Activated naive CD8-positive, alpha-beta T cell treated with anti-CD3 and anti-CD28 coated beads for 36 hours (primary cell): Measurements from ENCODE around the gene PNMA8B. TPM values are rescaled to one million over a fixed set of nuclear protein-coding genes. Genes with fewer than 3 reads are reported as not detected.

Source experiments
- DNase-seq: peaks from one replicate; pipeline ENCODE4 v3.0.0; 2021
- H3K27ac Mint-ChIP-seq: one replicate; pipeline ENCODE4 v1.8.0; 2022; ENCODE audit warnings: mild to moderate bottlenecking, moderate library complexity, mixed read lengths
- H3K27me3 Mint-ChIP-seq: one replicate; pipeline ENCODE4 v1.8.0; 2022; ENCODE audit warnings: mild to moderate bottlenecking, mixed read lengths
- H3K36me3 Mint-ChIP-seq: one replicate; pipeline ENCODE4 v1.8.0; 2021; ENCODE audit warnings: mild to moderate bottlenecking, mixed read lengths
- H3K4me1 Mint-ChIP-seq: one replicate; pipeline ENCODE4 v1.8.0; 2021; ENCODE audit warnings: mixed read lengths
- H3K4me3 Mint-ChIP-seq: one replicate; pipeline ENCODE4 v1.8.0; 2022; ENCODE audit warnings: mild to moderate bottlenecking, moderate library complexity, mixed read lengths
- H3K9me3 Mint-ChIP-seq: one replicate; pipeline ENCODE4 v1.8.0; 2022; ENCODE audit warnings: mixed read lengths
- total RNA-seq, 2 experiments: library from RNA; stranded (reverse); gene quantifications; one replicate each; pipeline ENCODE4 v1.2.3, GENCODE V29; 2021

PNMA8B gene
- total RNA-seq, 2 experiments from 2014 or later = 0.21 to 0.26 TPM

- Mint-ChIP-seq H3K27ac (no peak overlapping the region), H3K36me3 (no peaks in the 10 kb centered on the region), H3K4me1 (peaks cover 10% of the 10 kb centered on the region), H3K27me3 (peaks cover 55% of the 10 kb centered on the region), H3K4me3 (no peak overlapping the region), H3K9me3 (no peaks in the 10 kb centered on the region)
- no peak for DNase-seq
These were observed 637 bp upstream of the PNMA8B start for GRCh38 chr19:46496304-46496703.

- Mint-ChIP-seq H3K4me3 (no peak overlapping the region), H3K27me3 (peaks cover 59% of the 10 kb centered on the region), H3K4me1 (peaks cover 11% of the 10 kb centered on the region), H3K36me3 (no peaks in the 10 kb centered on the region), H3K9me3 (no peaks in the 10 kb centered on the region), H3K27ac (peak overlapping the region; percentile 7)
- no peak for DNase-seq
These were observed 504 bp downstream of the PNMA8B start for GRCh38 chr19:46494941-46495785.

- Mint-ChIP-seq H3K27me3 (peaks cover 59% of the 10 kb centered on the region), H3K27ac (peak overlapping the region; percentile 79), H3K36me3 (no peaks in the 10 kb centered on the region), H3K4me3 (peak overlapping the region; percentile 66), H3K9me3 (no peaks in the 10 kb centered on the region), H3K4me1 (peaks cover 16% of the 10 kb centered on the region)
- DNase-seq = no peak
These were observed 1.3 kb downstream of the PNMA8B start for GRCh38 chr19:46494146-46494940.

- Mint-ChIP-seq H3K27me3 (peaks cover 65% of the 10 kb centered on the region), H3K4me1 (peaks cover 20% of the 10 kb centered on the region), H3K9me3 (no peaks in the 10 kb centered on the region), H3K36me3 (no peaks in the 10 kb centered on the region), H3K4me3 (peak overlapping the region; percentile 78), H3K27ac (peak overlapping the region; percentile 79)
- DNase-seq = peak; percentile 40
These were observed 2.2 kb downstream of the PNMA8B start for GRCh38 chr19:46493236-46494145.

GRCh38 chr19:46492841-46493235 is 2.8 kb downstream of the PNMA8B start:
- H3K4me3 Mint-ChIP-seq = peak overlapping the region; percentile 78
- peaks cover 71% of the 10 kb centered on the region for H3K27me3 Mint-ChIP-seq
- peaks cover 21% of the 10 kb centered on the region for H3K4me1 Mint-ChIP-seq
- no peaks in the 10 kb centered on the region for H3K9me3 Mint-ChIP-seq
- H3K36me3 Mint-ChIP-seq = no peaks in the 10 kb centered on the region
- H3K27ac Mint-ChIP-seq = no peak overlapping the region
- no peak for DNase-seq

GRCh38 chr19:46491975-46492682 is 3.5 kb downstream of the PNMA8B start:
- no peak for DNase-seq
- Mint-ChIP-seq H3K27me3 (peaks cover 78% of the 10 kb centered on the region), H3K27ac (no peak overlapping the region), H3K9me3 (no peaks in the 10 kb centered on the region), H3K4me1 (peaks cover 23% of the 10 kb centered on the region), H3K4me3 (no peak overlapping the region), H3K36me3 (no peaks in the 10 kb centered on the region)

GRCh38 chr19:46490774-46491173 is 4.9 kb downstream of the PNMA8B start:
- DNase-seq = no peak
- Mint-ChIP-seq H3K27ac (no peak overlapping the region), H3K9me3 (no peaks in the 10 kb centered on the region), H3K4me1 (peaks cover 23% of the 10 kb centered on the region), H3K36me3 (no peaks in the 10 kb centered on the region), H3K27me3 (peaks cover 89% of the 10 kb centered on the region), H3K4me3 (no peak overlapping the region)

- Mint-ChIP-seq H3K4me1 (peaks cover 22% of the 10 kb centered on the region), H3K9me3 (no peaks in the 10 kb centered on the region), H3K36me3 (no peaks in the 10 kb centered on the region), H3K27ac (no peak overlapping the region), H3K27me3 (peaks cover 91% of the 10 kb centered on the region), H3K4me3 (no peak overlapping the region)
- DNase-seq = peak; percentile 34
These were observed 6.0 kb downstream of the PNMA8B start for GRCh38 chr19:46489445-46490272.

- DNase-seq = no peak
- H3K36me3 Mint-ChIP-seq = no peaks in the 10 kb centered on the region
- no peak overlapping the region for H3K4me3 Mint-ChIP-seq
- H3K27ac Mint-ChIP-seq = no peak overlapping the region
- H3K27me3 Mint-ChIP-seq = peaks cover 92% of the 10 kb centered on the region
- no peaks in the 10 kb centered on the region for H3K9me3 Mint-ChIP-seq
- peaks cover 16% of the 10 kb centered on the region for H3K4me1 Mint-ChIP-seq
These were observed 7.1 kb downstream of the PNMA8B start for GRCh38 chr19:46488551-46488950.

GRCh38 chr19:46487802-46488445 is 7.7 kb downstream of the PNMA8B start:
- H3K4me3 Mint-ChIP-seq = no peak overlapping the region
- no peaks in the 10 kb centered on the region for H3K36me3 Mint-ChIP-seq
- no peak overlapping the region for H3K27ac Mint-ChIP-seq
- peaks cover 87% of the 10 kb centered on the region for H3K27me3 Mint-ChIP-seq
- no peaks in the 10 kb centered on the region for H3K9me3 Mint-ChIP-seq
- peak; percentile 68 for DNase-seq
- H3K4me1 Mint-ChIP-seq = peaks cover 15% of the 10 kb centered on the region

- Mint-ChIP-seq H3K27me3 (peaks cover 88% of the 10 kb centered on the region), H3K36me3 (no peaks in the 10 kb centered on the region)
These were observed 8.4 kb downstream of the PNMA8B start for GRCh38 chr19:46487178-46487801.

GRCh38 chr19:46486358-46486757 is 9.3 kb downstream of the PNMA8B start:
- Mint-ChIP-seq H3K4me3 (no peak overlapping the region), H3K36me3 (no peaks in the 10 kb centered on the region)

More at GRCh38 chr19:46487178-46487801, 8.4 kb downstream of the PNMA8B start:
- Mint-ChIP-seq H3K27ac (no peak overlapping the region), H3K9me3 (no peaks in the 10 kb centered on the region), H3K4me3 (no peak overlapping the region), H3K4me1 (peaks cover 15% of the 10 kb centered on the region)
- DNase-seq = no peak

GRCh38 chr19:46484656-46485055 is 11.0 kb downstream of the PNMA8B start:
- Mint-ChIP-seq H3K4me1 (peaks cover 10% of the 10 kb centered on the region), H3K27me3 (peaks cover 83% of the 10 kb centered on the region), H3K4me3 (no peak overlapping the region), H3K36me3 (no peaks in the 10 kb centered on the region), H3K9me3 (no peaks in the 10 kb centered on the region), H3K27ac (no peak overlapping the region)
- DNase-seq = no peak

More at GRCh38 chr19:46486358-46486757, 9.3 kb downstream of the PNMA8B start:
- H3K27ac Mint-ChIP-seq = no peak overlapping the region
- H3K27me3 Mint-ChIP-seq = peaks cover 88% of the 10 kb centered on the region
- peaks cover 13% of the 10 kb centered on the region for H3K4me1 Mint-ChIP-seq
- no peaks in the 10 kb centered on the region for H3K9me3 Mint-ChIP-seq
- DNase-seq = no peak
